CD14-positive monocyte (primary cell): ENCODE results near the gene DLX6. TPM values are rescaled to one million over a fixed set of nuclear protein-coding genes. Genes with fewer than 3 reads are reported as not detected.

Experiments
- DNase-seq, 3 donors: peaks; one replicate each; pipeline ENCODE4 v3.0.0-alpha.2; 2011 to 2022
- H2AFZ ChIP-seq: 2 replicates; pipeline ENCODE4 v1.6.0; 2012; ENCODE audit warnings: mild to moderate bottlenecking, low read depth, low read length, inconsistent platforms; ENCODE audit not compliant: insufficient read depth, poor library complexity, severe bottlenecking
- H3K27ac ChIP-seq, 2 donors: 1 replicate in 1 of 2; 2 replicates in 1 of 2; pipeline ENCODE4 v1.5.1; 2012 to 2013; ENCODE audit warnings: low read length in 2 of 2, control low read depth in 1 of 2, inconsistent platforms in 1 of 2, low read depth in 1 of 2, mild to moderate bottlenecking in 1 of 2
- H3K27me3 ChIP-seq, 2 donors: one replicate each; pipeline versions ENCODE4 v1.6.0 to v1.6.1; 2011 to 2013; ENCODE audit warnings: low read length in 2 of 2; ENCODE audit not compliant: control insufficient read depth in 2 of 2, insufficient read depth in 2 of 2
- H3K36me3 ChIP-seq, 2 donors: replicated peaks in 1 of 2; 1 replicate in 1 of 2; 2 replicates in 1 of 2; pipeline versions ENCODE4 v1.5.1 to v1.6.1; 2012 to 2013; ENCODE audit warnings: low read length in 2 of 2, control low read depth in 1 of 2, inconsistent platforms in 1 of 2, mild to moderate bottlenecking in 1 of 2; ENCODE audit not compliant: insufficient read depth in 2 of 2, control insufficient read depth in 1 of 2
- H3K4me1 ChIP-seq, 2 donors: 1 replicate in 1 of 2; 2 replicates in 1 of 2; pipeline versions ENCODE4 v1.5.1 to v1.6.1; 2012 to 2013; ENCODE audit warnings: low read length in 2 of 2, control low read depth in 1 of 2, inconsistent platforms in 1 of 2, mild to moderate bottlenecking in 1 of 2, moderate library complexity in 1 of 2; ENCODE audit not compliant: insufficient read depth in 2 of 2, control insufficient read depth in 1 of 2
- H3K4me2 ChIP-seq: replicated peaks from 2 replicates; pipeline ENCODE3; 2012; ENCODE audit warnings: low read length, moderate library complexity, mild to moderate bottlenecking; ENCODE audit not compliant: poor library complexity, severe bottlenecking; ENCODE audit errors: extremely low read depth
- H3K4me3 ChIP-seq, 3 experiments: fragments of 200-600 bp in 1 of 3; sonication (generic) in 1 of 3; replicated peaks in 1 of 3; 1 replicate in 2 of 3; 2 replicates in 1 of 3; pipeline ENCODE4 v1.5.1; 2011 to 2013; ENCODE audit warnings: low read length in 3 of 3, mild to moderate bottlenecking in 3 of 3, control low read depth in 2 of 3, low read depth in 2 of 3, inconsistent platforms in 1 of 3, moderate library complexity in 1 of 3
- H3K79me2 ChIP-seq: 2 replicates; pipeline ENCODE4 v1.6.0; 2012; ENCODE audit warnings: mild to moderate bottlenecking, control low read depth, inconsistent platforms, low read length, moderate library complexity; ENCODE audit not compliant: insufficient read depth
- H3K9ac ChIP-seq: 2 replicates; pipeline ENCODE4 v1.6.0; 2017; ENCODE audit warnings: low read length, mild to moderate bottlenecking; ENCODE audit not compliant: insufficient read depth, poor library complexity, severe bottlenecking
- H3K9me3 ChIP-seq, 2 donors: replicated peaks in 1 of 2; 1 replicate in 1 of 2; 2 replicates in 1 of 2; pipeline versions ENCODE4 v1.5.1 to v1.6.1; 2012 to 2013; ENCODE audit warnings: low read length in 2 of 2, control low read depth in 1 of 2; ENCODE audit not compliant: control insufficient read depth in 1 of 2, insufficient read depth in 1 of 2
- H4K20me1 ChIP-seq: 2 replicates; pipeline ENCODE4 v1.6.0; 2012; ENCODE audit warnings: mild to moderate bottlenecking, low read length, control low read depth, moderate library complexity; ENCODE audit not compliant: insufficient read depth
- H3K27ac Mint-ChIP-seq, 7 donors: one replicate each; pipeline ENCODE4 v1.8.0; 2020; ENCODE audit warnings: mild to moderate bottlenecking in 7 of 7, mixed read lengths in 7 of 7, moderate library complexity in 6 of 7, inconsistent platforms in 2 of 7
- H3K27me3 Mint-ChIP-seq, 3 donors: one replicate each; pipeline ENCODE4 v1.8.0; 2021 to 2022; ENCODE audit warnings: low read depth in 3 of 3, mild to moderate bottlenecking in 3 of 3, mixed read lengths in 3 of 3, moderate library complexity in 3 of 3, inconsistent platforms in 1 of 3
- H3K36me3 Mint-ChIP-seq, 2 donors: one replicate each; pipeline ENCODE4 v1.8.0; 2020; ENCODE audit warnings: mixed read lengths in 2 of 2, inconsistent platforms in 1 of 2, mild to moderate bottlenecking in 1 of 2
- H3K4me1 Mint-ChIP-seq: one replicate; pipeline ENCODE4 v1.8.0; 2020; ENCODE audit warnings: mild to moderate bottlenecking, mixed read lengths
- H3K4me3 Mint-ChIP-seq, 2 donors: one replicate each; pipeline ENCODE4 v1.8.0; 2020; ENCODE audit warnings: mild to moderate bottlenecking in 2 of 2, mixed read lengths in 2 of 2, moderate library complexity in 1 of 2
- H3K9me3 Mint-ChIP-seq, 7 donors: one replicate each; pipeline ENCODE4 v1.8.0; 2020 to 2022; ENCODE audit warnings: mixed read lengths in 7 of 7, mild to moderate bottlenecking in 6 of 7, moderate library complexity in 6 of 7, inconsistent platforms in 2 of 7
- WGBS: methylation state at CpG from one replicate; pipeline ENCODE4 v1.1.5; 2013; ENCODE audit warnings: missing lambda C conversion rate; ENCODE audit not compliant: insufficient coverage; 5-methylcytosine and 5-hydroxymethylcytosine counted together
- intact Hi-C, 2 donors: fragments of 100-400 bp; cut with micrococcal nuclease; formaldehyde crosslinking; loops; one replicate each; pipeline versions ENCODE4 v1.15.0 to v1.15.1; 2023
- polyA plus RNA-seq, 3 donors: library from polyadenylated mRNA; depleted of rRNA in 1 of 3; unstranded in 2 of 3; stranded (reverse) in 1 of 3; fragments of 300-500 nt in 2 of 3; fragments of >200 nt in 1 of 3; fragmentation: Illumina TruSeq in 2 of 3; gene quantifications; 1 replicate in 2 of 3; 2 replicates in 1 of 3; pipeline ENCODE4 v1.2.3, GENCODE V29; 2012 to 2021
- TF ChIP-seq, protein P1 (sequence below): fragments of 200-600 bp; IDR thresholded peaks from one replicate; pipeline ENCODE4 v1.8.0; 2022; ENCODE audit warnings: antibody characterized with exemption, mild to moderate bottlenecking

DLX6 gene
- polyA plus RNA-seq, 3 donors = not detected

DNA sequence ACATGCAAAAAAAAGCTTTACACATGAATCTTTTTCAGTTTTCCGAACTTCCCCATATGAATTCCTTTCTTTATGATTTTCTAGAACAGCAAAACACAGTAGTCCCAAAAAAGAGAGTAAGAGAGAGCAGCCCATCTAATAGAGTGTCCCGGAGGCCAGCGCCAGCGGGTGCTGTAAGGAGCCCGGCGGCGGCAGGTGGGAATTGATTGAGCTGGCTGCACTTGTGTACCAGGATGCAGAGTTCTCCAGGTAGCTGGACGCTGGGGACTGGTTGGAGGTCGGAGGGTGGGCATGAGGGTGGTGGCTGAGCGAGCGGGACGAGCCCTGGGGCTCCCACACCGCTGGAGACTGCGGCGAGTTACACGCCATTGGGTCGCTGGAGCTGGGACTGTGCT, 15.2 kb downstream of the DLX6 start:
- Histone ChIP-seq H3K4me3 (no peak overlapping the region), H4K20me1 (no peaks in the 10 kb centered on the region), H3K36me3 (no peaks in the 10 kb centered on the region), H3K27me3 (peaks cover 88 to 99% of the 10 kb centered on the region in 2 donors), H3K79me2 (no peaks in the 10 kb centered on the region), H3K4me1 (no peaks in the 10 kb centered on the region), H3K9ac (no peak overlapping the region), H3K9me3 (peaks cover 0 to 68% of the 10 kb centered on the region in 2 donors), H3K4me2 (no peak overlapping the region), H3K27ac (no peak overlapping the region), H2AFZ (no peak overlapping the region)
- no peak overlapping the region for H3K27ac Mint-ChIP-seq
- peaks cover 27% of the 10 kb centered on the region for H3K4me1 Mint-ChIP-seq
- H3K9me3 Mint-ChIP-seq = peaks cover 0 to 34% (median 25%) of the 10 kb centered on the region in 7 donors
- peaks cover 96 to 99% (median 98%) of the 10 kb centered on the region in 3 donors for H3K27me3 Mint-ChIP-seq
- peaks cover 0 to 4% of the 10 kb centered on the region in 2 donors for H3K36me3 Mint-ChIP-seq
- TF ChIP-seq, protein P1, sequence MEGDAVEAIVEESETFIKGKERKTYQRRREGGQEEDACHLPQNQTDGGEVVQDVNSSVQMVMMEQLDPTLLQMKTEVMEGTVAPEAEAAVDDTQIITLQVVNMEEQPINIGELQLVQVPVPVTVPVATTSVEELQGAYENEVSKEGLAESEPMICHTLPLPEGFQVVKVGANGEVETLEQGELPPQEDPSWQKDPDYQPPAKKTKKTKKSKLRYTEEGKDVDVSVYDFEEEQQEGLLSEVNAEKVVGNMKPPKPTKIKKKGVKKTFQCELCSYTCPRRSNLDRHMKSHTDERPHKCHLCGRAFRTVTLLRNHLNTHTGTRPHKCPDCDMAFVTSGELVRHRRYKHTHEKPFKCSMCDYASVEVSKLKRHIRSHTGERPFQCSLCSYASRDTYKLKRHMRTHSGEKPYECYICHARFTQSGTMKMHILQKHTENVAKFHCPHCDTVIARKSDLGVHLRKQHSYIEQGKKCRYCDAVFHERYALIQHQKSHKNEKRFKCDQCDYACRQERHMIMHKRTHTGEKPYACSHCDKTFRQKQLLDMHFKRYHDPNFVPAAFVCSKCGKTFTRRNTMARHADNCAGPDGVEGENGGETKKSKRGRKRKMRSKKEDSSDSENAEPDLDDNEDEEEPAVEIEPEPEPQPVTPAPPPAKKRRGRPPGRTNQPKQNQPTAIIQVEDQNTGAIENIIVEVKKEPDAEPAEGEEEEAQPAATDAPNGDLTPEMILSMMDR = no peak
- peak overlapping the region in 1 of 2 donors; percentile 62 for H3K4me3 Mint-ChIP-seq
- WGBS = 4% methylated on average over 16 of the region's 17 CpGs
- intact Hi-C loops = loop anchor here in 1 of 2 donors (10.0 kb wide), 1 partner anchor 936 kb away; no protein-coding TSS in a partner anchor
- DNase-seq = no peak

DNA sequence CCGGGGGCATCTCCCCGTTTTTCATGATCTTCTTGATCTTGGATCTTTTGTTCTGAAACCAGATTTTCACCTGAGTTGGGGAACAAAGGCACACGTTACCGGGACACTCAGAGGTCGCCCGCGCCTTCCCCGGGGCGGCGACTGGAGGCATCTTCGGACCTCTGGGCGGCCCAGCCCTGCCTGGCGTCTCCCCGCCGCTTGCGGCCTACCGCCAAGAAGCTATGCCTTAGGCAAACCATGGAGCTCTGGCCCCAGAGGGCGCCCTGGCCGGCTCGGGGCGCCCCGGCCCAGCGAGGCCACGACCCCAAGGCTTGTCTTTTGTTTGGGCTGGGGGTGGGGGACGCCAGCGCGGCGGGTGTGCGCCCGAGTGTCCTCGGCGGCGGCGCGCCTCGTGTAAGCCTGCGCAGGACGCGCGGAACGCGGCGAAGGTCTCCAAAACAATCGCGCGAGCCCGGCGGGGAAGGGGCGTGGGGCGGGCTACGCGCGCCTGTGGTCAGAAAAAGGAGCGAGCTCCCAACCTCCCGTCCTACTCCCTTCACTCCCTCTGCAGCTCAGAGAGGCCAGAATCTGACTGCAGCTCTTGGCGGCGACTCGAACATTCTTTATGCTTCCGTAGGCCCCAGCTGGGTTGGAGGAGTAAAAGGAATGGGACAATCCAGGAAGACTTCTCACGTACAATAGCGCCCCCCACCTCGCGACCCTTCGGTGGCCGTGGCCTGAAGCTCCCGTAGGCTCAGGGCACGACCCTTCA, 15.8 kb downstream of the DLX6 start:
- Mint-ChIP-seq H3K4me3 (peak overlapping the region in 1 of 2 donors; percentile 79), H3K27ac (no peak overlapping the region), H3K27me3 (peaks cover 96 to 99% (median 98%) of the 10 kb centered on the region in 3 donors), H3K36me3 (peaks cover 2 to 9% of the 10 kb centered on the region in 2 donors), H3K9me3 (peaks cover 0 to 39% (median 28%) of the 10 kb centered on the region in 7 donors), H3K4me1 (peaks cover 32% of the 10 kb centered on the region)
- H3K4me1 ChIP-seq = peaks cover 1 to 2% of the 10 kb centered on the region in 2 donors
- H3K27ac ChIP-seq = no peak overlapping the region
- no peak overlapping the region for H3K4me2 ChIP-seq
- no peak overlapping the region for H2AFZ ChIP-seq
- H3K36me3 ChIP-seq = no peaks in the 10 kb centered on the region
- intact Hi-C loops = loop anchor here in 1 of 2 donors (10.0 kb wide), 1 partner anchor 936 kb away; no protein-coding TSS in a partner anchor
- 2% methylated on average over 50 of the region's 67 CpGs for WGBS
- no peak for DNase-seq
- no peaks in the 10 kb centered on the region for H3K79me2 ChIP-seq
- peaks cover 88 to 99% of the 10 kb centered on the region in 2 donors for H3K27me3 ChIP-seq
- H4K20me1 ChIP-seq = no peaks in the 10 kb centered on the region
- no peak overlapping the region for H3K4me3 ChIP-seq
- H3K9me3 ChIP-seq = peaks cover 0 to 68% of the 10 kb centered on the region in 2 donors
- TF ChIP-seq, protein P1 = no peak
- no peak overlapping the region for H3K9ac ChIP-seq
